ENCODE data around the gene MAP2K5.

The MAP2K5 gene

GRCh38 chr15:67521783-67522568 is 20.5 kb upstream of the MAP2K5 start:
- in situ Hi-C loops (cut with MboI; ENCODE audit: low pct_unique_long_range_greater_than_20kb, low sequenced_read_pairs, unreplicated experiment), result no loop called here
- DNase-seq (ENCODE audit: low spot score), result no peak
- TF ChIP-seq, protein P1, sequence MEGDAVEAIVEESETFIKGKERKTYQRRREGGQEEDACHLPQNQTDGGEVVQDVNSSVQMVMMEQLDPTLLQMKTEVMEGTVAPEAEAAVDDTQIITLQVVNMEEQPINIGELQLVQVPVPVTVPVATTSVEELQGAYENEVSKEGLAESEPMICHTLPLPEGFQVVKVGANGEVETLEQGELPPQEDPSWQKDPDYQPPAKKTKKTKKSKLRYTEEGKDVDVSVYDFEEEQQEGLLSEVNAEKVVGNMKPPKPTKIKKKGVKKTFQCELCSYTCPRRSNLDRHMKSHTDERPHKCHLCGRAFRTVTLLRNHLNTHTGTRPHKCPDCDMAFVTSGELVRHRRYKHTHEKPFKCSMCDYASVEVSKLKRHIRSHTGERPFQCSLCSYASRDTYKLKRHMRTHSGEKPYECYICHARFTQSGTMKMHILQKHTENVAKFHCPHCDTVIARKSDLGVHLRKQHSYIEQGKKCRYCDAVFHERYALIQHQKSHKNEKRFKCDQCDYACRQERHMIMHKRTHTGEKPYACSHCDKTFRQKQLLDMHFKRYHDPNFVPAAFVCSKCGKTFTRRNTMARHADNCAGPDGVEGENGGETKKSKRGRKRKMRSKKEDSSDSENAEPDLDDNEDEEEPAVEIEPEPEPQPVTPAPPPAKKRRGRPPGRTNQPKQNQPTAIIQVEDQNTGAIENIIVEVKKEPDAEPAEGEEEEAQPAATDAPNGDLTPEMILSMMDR (IDR thresholded peaks at IDR 0.05; ENCODE audit: extremely low read depth, insufficient read depth, missing control alignments), result no peak

- in situ Hi-C loops (cut with MboI; ENCODE audit: low pct_unique_long_range_greater_than_20kb, low sequenced_read_pairs, unreplicated experiment), result no loop called here
- TF ChIP-seq, protein P1 (IDR thresholded peaks at IDR 0.05; ENCODE audit: extremely low read depth, insufficient read depth, missing control alignments), result no peak
- no peak for DNase-seq (ENCODE audit: low spot score)
These were observed 19.2 kb upstream of the MAP2K5 start for GRCh38 chr15:67523330-67523729.

DNA sequence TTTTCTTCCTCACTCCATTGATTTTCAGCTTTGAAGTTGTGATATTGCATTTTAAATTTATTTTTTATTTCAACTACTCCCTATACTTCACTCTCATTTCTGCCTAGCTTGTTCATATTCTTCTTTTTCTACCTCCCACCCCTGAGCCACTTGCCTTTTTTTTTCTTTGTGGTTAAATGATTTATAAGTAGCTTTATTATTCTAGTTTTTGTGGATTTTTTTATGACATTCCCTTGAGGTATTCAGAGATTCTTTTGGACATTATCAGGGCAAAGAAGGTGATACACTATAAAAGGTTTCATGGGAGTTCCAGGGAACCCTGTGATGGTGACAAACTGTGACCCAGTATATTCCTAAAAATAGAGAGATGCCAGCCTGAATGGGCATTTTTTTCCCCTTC is 18.3 kb upstream of the MAP2K5 start:
- no peak for DNase-seq (ENCODE audit: low spot score)
- TF ChIP-seq, protein P1 (IDR thresholded peaks at IDR 0.05; ENCODE audit: extremely low read depth, insufficient read depth, missing control alignments), result no peak
- in situ Hi-C loops (cut with MboI; ENCODE audit: low pct_unique_long_range_greater_than_20kb, low sequenced_read_pairs, unreplicated experiment), result no loop called here

GRCh38 chr15:67528513-67528912 is 14.0 kb upstream of the MAP2K5 start:
- TF ChIP-seq, protein P1 (IDR thresholded peaks at IDR 0.05; ENCODE audit: extremely low read depth, insufficient read depth, missing control alignments), result no peak
- in situ Hi-C loops (cut with MboI; ENCODE audit: low pct_unique_long_range_greater_than_20kb, low sequenced_read_pairs, unreplicated experiment), result no loop called here

DNA sequence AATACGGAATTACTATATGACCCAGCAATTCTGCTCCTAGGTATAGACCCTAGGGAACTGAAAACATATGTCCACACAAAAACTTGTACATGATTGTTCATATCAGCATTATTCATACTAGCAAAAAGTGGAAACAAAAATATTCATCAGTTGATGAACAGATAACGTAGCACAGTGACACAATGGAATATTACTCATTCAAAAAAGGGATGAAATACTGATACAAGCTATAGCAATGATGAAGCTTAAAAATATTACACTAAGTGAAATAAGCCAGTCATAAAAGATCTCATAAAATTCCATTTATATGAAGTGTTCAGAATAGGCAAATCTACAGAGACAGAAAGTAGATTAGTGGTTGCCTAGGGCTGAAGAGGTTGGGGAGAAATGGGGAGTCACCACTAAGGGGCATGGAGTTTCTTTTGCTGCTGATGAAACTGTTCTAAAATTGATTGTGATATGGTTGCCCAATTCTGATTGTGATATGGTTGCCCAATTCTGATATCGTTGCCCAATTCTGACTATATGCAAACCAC is 11.1 kb upstream of the MAP2K5 start:
- TF ChIP-seq, protein P1 (IDR thresholded peaks at IDR 0.05; ENCODE audit: extremely low read depth, insufficient read depth, missing control alignments), result no peak
- no peak for DNase-seq (ENCODE audit: low spot score)
- in situ Hi-C loops (cut with MboI; ENCODE audit: low pct_unique_long_range_greater_than_20kb, low sequenced_read_pairs, unreplicated experiment), result no loop called here

More at GRCh38 chr15:67528513-67528912, 14.0 kb upstream of the MAP2K5 start:
- DNase-seq (ENCODE audit: low spot score), result no peak

DNA sequence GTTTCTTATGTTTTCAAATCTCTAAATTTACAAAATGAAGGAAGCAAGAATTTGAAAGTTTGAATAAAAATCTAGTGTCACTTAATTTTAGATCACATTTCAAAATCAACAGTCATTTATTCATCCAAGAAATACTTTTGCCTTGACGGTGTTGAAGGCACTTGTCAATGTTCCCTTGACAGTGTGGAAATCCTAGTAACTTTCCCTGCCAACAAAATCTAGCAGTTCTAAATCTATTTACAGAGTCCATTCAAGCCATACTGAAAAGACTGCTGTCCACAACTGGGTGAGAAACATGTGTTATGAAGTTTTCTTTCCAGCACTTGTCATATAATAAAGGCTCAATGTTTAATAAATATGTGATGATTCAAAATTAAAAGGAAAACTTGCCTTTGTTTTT is 8.6 kb upstream of the MAP2K5 start:
- TF ChIP-seq, protein P1 (IDR thresholded peaks at IDR 0.05; ENCODE audit: extremely low read depth, insufficient read depth, missing control alignments), result no peak
- no peak for DNase-seq (ENCODE audit: low spot score)
- in situ Hi-C loops (cut with MboI; ENCODE audit: low pct_unique_long_range_greater_than_20kb, low sequenced_read_pairs, unreplicated experiment), result no loop called here

Measured in GM13977 (cell line).